DOHH2 (cell line): ENCODE measurements around the gene GAST.

Experiments
- H3F3A ChIP-seq: fragments of 200-600 bp; sonication (generic), shearing (Covaris generic); 2 replicates; pipeline ENCODE4 v1.6.0; 2016; ENCODE audit warnings: antibody characterized with exemption, mild to moderate bottlenecking; ENCODE audit not compliant: control insufficient read depth, insufficient read depth
- H3K27ac ChIP-seq: fragments of 200-600 bp; sonication (generic); 2 replicates; pipeline ENCODE4 v1.5.1; 2014; ENCODE audit warnings: low read depth, mild to moderate bottlenecking, low read length, moderate library complexity
- H3K27me3 ChIP-seq: fragments of 200-600 bp; sonication (generic); 2 replicates; pipeline ENCODE4 v1.6.1; 2014; ENCODE audit warnings: mild to moderate bottlenecking, low read length, mixed read lengths; ENCODE audit not compliant: control insufficient read depth
- H3K36me3 ChIP-seq: fragments of 200-600 bp; sonication (generic); 2 replicates; pipeline ENCODE4 v1.6.1; 2014; ENCODE audit warnings: mild to moderate bottlenecking, low read length, moderate library complexity, mixed read lengths; ENCODE audit not compliant: control insufficient read depth
- H3K4me1 ChIP-seq: fragments of 200-600 bp; sonication (generic); 2 replicates; pipeline ENCODE4 v1.6.1; 2014; ENCODE audit warnings: mild to moderate bottlenecking, low read length, mixed read lengths; ENCODE audit not compliant: control insufficient read depth
- H3K4me2 ChIP-seq: fragments of 200-600 bp; sonication (generic); 2 replicates; pipeline ENCODE4 v1.6.0; 2014; ENCODE audit warnings: mild to moderate bottlenecking, low read length, moderate library complexity
- H3K4me3 ChIP-seq: fragments of 200-600 bp; sonication (generic); 2 replicates; pipeline ENCODE4 v1.5.1; 2014; ENCODE audit warnings: mild to moderate bottlenecking, low read length, mixed read lengths
- H3K79me2 ChIP-seq: fragments of 200-600 bp; sonication (generic); 2 replicates; pipeline ENCODE4 v1.6.1; 2014; ENCODE audit warnings: mild to moderate bottlenecking, low read length, mixed read lengths; ENCODE audit not compliant: control insufficient read depth
- H3K9me2 ChIP-seq: fragments of 200-600 bp; sonication (generic); replicated peaks from 2 replicates; pipeline ENCODE4 v1.6.1; 2014; ENCODE audit warnings: mild to moderate bottlenecking, low read length, mixed read lengths; ENCODE audit not compliant: control insufficient read depth
- H3K9me3 ChIP-seq: fragments of 200-600 bp; sonication (generic); 2 replicates; pipeline ENCODE4 v1.6.1; 2014; ENCODE audit warnings: antibody characterized with exemption, low read length, mixed read lengths; ENCODE audit not compliant: control insufficient read depth, insufficient read depth
- H4K20me1 ChIP-seq: fragments of 200-600 bp; sonication (generic); 2 replicates; pipeline ENCODE4 v1.6.0; 2014; ENCODE audit warnings: low read depth, mild to moderate bottlenecking, antibody characterized with exemption, low read length, moderate library complexity; ENCODE audit not compliant: control insufficient read depth, insufficient read depth
- CTCF ChIP-seq: fragments of 200-600 bp; sonication (generic); IDR thresholded peaks from one replicate; pipeline ENCODE4 v1.5.1; 2014; ENCODE audit warnings: antibody characterized with exemption, mild to moderate bottlenecking, low read depth, low read length; ENCODE audit not compliant: poor library complexity, severe bottlenecking
- EZH2phosphoT487 ChIP-seq: fragments of 200-600 bp; sonication (generic); IDR thresholded peaks from 2 replicates; pipeline ENCODE4 v1.6.1; 2017; ENCODE audit warnings: borderline replicate concordance, mild to moderate bottlenecking, antibody characterized with exemption, low read length, moderate library complexity, mixed read lengths

GAST gene

GRCh38 chr17:41711669-41712400, at the start of gene GAST:
Gene GAST, plus strand, starts transcription at chr17:41712331. Its CDS starts 3,106 bp downstream, at chr17:41715437.
- no peaks in the 10 kb centered on the region for H3K9me2 ChIP-seq
- no peak within 1 kb of the TSS for H3K4me2 ChIP-seq
- H3K27me3 ChIP-seq = peaks cover 10% of the 10 kb centered on the region
- no peaks in the 10 kb centered on the region for H3F3A ChIP-seq
- H3K27ac ChIP-seq = no peak within 1 kb of the TSS
- no peaks in the 10 kb centered on the region for H4K20me1 ChIP-seq
- H3K9me3 ChIP-seq = no peaks in the 10 kb centered on the region
- TF ChIP-seq CTCF = no peak
- no peak for TF ChIP-seq EZH2phosphoT487
- no peaks in the 10 kb centered on the region for H3K4me1 ChIP-seq
- H3K4me3 ChIP-seq = no peak within 1 kb of the TSS
- H3K36me3 ChIP-seq = no peaks in the 10 kb centered on the region
- H3K79me2 ChIP-seq = no peaks in the 10 kb centered on the region

GRCh38 chr17:41663451-41664171, 48.5 kb upstream of the GAST start:
- Histone ChIP-seq H3K27me3 (no peaks in the 10 kb centered on the region), H3K27ac (no peak overlapping the region), H4K20me1 (no peaks in the 10 kb centered on the region), H3K4me3 (no peak overlapping the region), H3K4me2 (no peak overlapping the region), H3K9me3 (no peaks in the 10 kb centered on the region), H3F3A (no peaks in the 10 kb centered on the region; the same call in 1 of the 2 replicates), H3K4me1 (peaks cover 35% of the 10 kb centered on the region), H3K36me3 (no peaks in the 10 kb centered on the region), H3K9me2 (no peaks in the 10 kb centered on the region), H3K79me2 (no peaks in the 10 kb centered on the region)
- TF ChIP-seq EZH2phosphoT487 (no peak), CTCF (no peak)

- no peak for TF ChIP-seq CTCF
- no peak for TF ChIP-seq EZH2phosphoT487
- peaks cover 35% of the 10 kb centered on the region for H3K4me1 ChIP-seq
These were observed 48.0 kb upstream of the GAST start for GRCh38 chr17:41664172-41664457.

More at GRCh38 chr17:41664172-41664457, 48.0 kb upstream of the GAST start:
- no peak overlapping the region for H3K27ac ChIP-seq
- no peaks in the 10 kb centered on the region; the same call in 1 of the 2 replicates for H3F3A ChIP-seq
- no peaks in the 10 kb centered on the region for H3K27me3 ChIP-seq
- no peak overlapping the region for H3K4me3 ChIP-seq
- no peak overlapping the region for H3K4me2 ChIP-seq
- no peaks in the 10 kb centered on the region for H3K79me2 ChIP-seq
- no peaks in the 10 kb centered on the region for H4K20me1 ChIP-seq
- H3K36me3 ChIP-seq = no peaks in the 10 kb centered on the region
- H3K9me2 ChIP-seq = no peaks in the 10 kb centered on the region
- H3K9me3 ChIP-seq = no peaks in the 10 kb centered on the region
